NCI-H1694 treated with DMSO at 0.1 percent for 48 hours (cell line): ENCODE measurements around the gene FOLR1.
"Not testable (repeated sequence)": the region's sequence is repeated elsewhere in the genome, so short reads cannot be mapped to it uniquely, and the experiment has no call there.

Experiments
- DNase-seq: peaks from one replicate; lab custom pipeline; 2025; lab: John Stamatoyannopoulos, UW

The FOLR1 gene

GRCh38 chr11:72191961-72192381 lies at the start of gene FOLR1:
Gene FOLR1 (plus strand): TSS chr11:72192140. CDS start chr11:72192174, 34 bp downstream.
- no peak for DNase-seq

GRCh38 chr11:72142543-72142942 lies 49.4 kb upstream of the FOLR1 start:
- not testable (repeated sequence) for DNase-seq

- DNase-seq: no peak
These were observed 47.0 kb upstream of the FOLR1 start for GRCh38 chr11:72144807-72145565.

- no peak for DNase-seq
These were observed 45.3 kb upstream of the FOLR1 start for GRCh38 chr11:72146625-72147024.

- no peak for DNase-seq
These were observed 41.1 kb upstream of the FOLR1 start for GRCh38 chr11:72150882-72151281.

GRCh38 chr11:72153874-72154273 lies 38.1 kb upstream of the FOLR1 start:
- DNase-seq: not testable (repeated sequence)

- DNase-seq: no peak
These were observed 37.1 kb upstream of the FOLR1 start for GRCh38 chr11:72154816-72155215.

GRCh38 chr11:72155751-72156150 lies 36.2 kb upstream of the FOLR1 start:
- no peak for DNase-seq

- DNase-seq: no peak
These were observed 34.8 kb upstream of the FOLR1 start for GRCh38 chr11:72157131-72157530.

GRCh38 chr11:72160319-72160718 lies 31.6 kb upstream of the FOLR1 start:
- DNase-seq: no peak

- no peak for DNase-seq
These were observed 28.9 kb upstream of the FOLR1 start for GRCh38 chr11:72162891-72163492.

GRCh38 chr11:72164187-72164586 lies 27.8 kb upstream of the FOLR1 start:
- DNase-seq: not testable (repeated sequence)

- DNase-seq: not testable (repeated sequence)
These were observed 22.8 kb upstream of the FOLR1 start for GRCh38 chr11:72169046-72169555.

GRCh38 chr11:72169754-72170153 lies 22.2 kb upstream of the FOLR1 start:
- not testable (repeated sequence) for DNase-seq

- not testable (repeated sequence) for DNase-seq
These were observed 19.9 kb upstream of the FOLR1 start for GRCh38 chr11:72172043-72172442.

GRCh38 chr11:72173291-72173690 lies 18.6 kb upstream of the FOLR1 start:
- DNase-seq: no peak

- no peak for DNase-seq
These were observed 17.5 kb upstream of the FOLR1 start for GRCh38 chr11:72174302-72175070.

GRCh38 chr11:72177656-72178055 lies 14.3 kb upstream of the FOLR1 start:
- no peak for DNase-seq

GRCh38 chr11:72179049-72179803 lies 12.7 kb upstream of the FOLR1 start:
- no peak for DNase-seq

- no peak for DNase-seq
These were observed 12.0 kb upstream of the FOLR1 start for GRCh38 chr11:72179804-72180396.

- not testable (repeated sequence) for DNase-seq
These were observed 10.9 kb upstream of the FOLR1 start for GRCh38 chr11:72180892-72181552.
